Astrocyte (in vitro differentiated cells and primary cell): ENCODE data around the gene ASB18. TPM values are rescaled to one million over a fixed set of nuclear protein-coding genes. Genes with fewer than 3 reads are reported as not detected.

Experiments
- DNase-seq: peaks from one replicate; pipeline ENCODE4 v3.0.0-alpha.2; 2010; ENCODE audit warnings: low read depth
- FAIRE-seq: peaks from 2 replicates; lab custom pipeline; 2011; peaks lifted over from hg19 to GRCh38; lab: Jason Lieb, UNC
- H2AFZ ChIP-seq: 2 replicates; pipeline ENCODE4 v1.6.0; 2012; ENCODE audit warnings: low read depth, low read length, inconsistent platforms
- H3K27ac ChIP-seq: 2 replicates; pipeline ENCODE4 v1.5.1; 2011; ENCODE audit warnings: low read depth, low read length, inconsistent platforms
- H3K27me3 ChIP-seq: 2 replicates; pipeline ENCODE4 v1.6.0; 2011; ENCODE audit warnings: low read length, inconsistent platforms; ENCODE audit not compliant: insufficient read depth
- H3K36me3 ChIP-seq: 2 replicates; pipeline ENCODE4 v1.5.1; 2011; ENCODE audit warnings: low read length, inconsistent platforms; ENCODE audit not compliant: insufficient read depth
- H3K4me1 ChIP-seq: 2 replicates; pipeline ENCODE4 v1.5.1; 2011; ENCODE audit warnings: low read length, inconsistent platforms; ENCODE audit not compliant: insufficient read depth
- H3K4me2 ChIP-seq: 2 replicates; pipeline ENCODE4 v1.6.0; 2012; ENCODE audit warnings: low read length, inconsistent platforms
- H3K4me3 ChIP-seq: 2 replicates; pipeline ENCODE4 v1.5.1; 2011; ENCODE audit warnings: low read depth, mild to moderate bottlenecking, low read length, inconsistent platforms; ENCODE audit not compliant: insufficient read depth
- H3K79me2 ChIP-seq: 2 replicates; pipeline ENCODE4 v1.6.0; 2012; ENCODE audit warnings: mild to moderate bottlenecking, low read length, inconsistent platforms; ENCODE audit not compliant: insufficient read depth
- H3K9ac ChIP-seq: 2 replicates; pipeline ENCODE4 v1.6.0; 2012; ENCODE audit warnings: mild to moderate bottlenecking, low read length, inconsistent platforms
- H3K9me3 ChIP-seq: 2 replicates; pipeline ENCODE4 v1.5.1; 2012; ENCODE audit warnings: low read depth, mild to moderate bottlenecking, low read length, inconsistent platforms; ENCODE audit not compliant: insufficient read depth
- H4K20me1 ChIP-seq: 2 replicates; pipeline ENCODE4 v1.6.0; 2012; ENCODE audit warnings: low read length, inconsistent platforms; ENCODE audit not compliant: insufficient read depth
- H3K27ac Mint-ChIP-seq: one replicate; pipeline ENCODE4 v1.8.0; 2021; ENCODE audit warnings: mild to moderate bottlenecking, mixed read lengths; ENCODE audit not compliant: unreplicated experiment
- H3K27me3 Mint-ChIP-seq: one replicate; pipeline ENCODE4 v1.8.0; 2021; ENCODE audit warnings: low read depth, mixed read lengths; ENCODE audit not compliant: unreplicated experiment
- H3K36me3 Mint-ChIP-seq: one replicate; pipeline ENCODE4 v1.8.0; 2021; ENCODE audit warnings: low read depth, mixed read lengths; ENCODE audit not compliant: unreplicated experiment
- H3K4me1 Mint-ChIP-seq: one replicate; pipeline ENCODE4 v1.8.0; 2021; ENCODE audit warnings: low read depth, mixed read lengths; ENCODE audit not compliant: unreplicated experiment
- H3K4me3 Mint-ChIP-seq: one replicate; pipeline ENCODE4 v1.8.0; 2021; ENCODE audit warnings: mild to moderate bottlenecking, moderate library complexity, mixed read lengths; ENCODE audit not compliant: unreplicated experiment
- H3K9me3 Mint-ChIP-seq: one replicate; pipeline ENCODE4 v1.8.0; 2021; ENCODE audit warnings: mild to moderate bottlenecking, mixed read lengths; ENCODE audit not compliant: unreplicated experiment
- EZH2 ChIP-seq: IDR thresholded peaks from 2 replicates; pipeline ENCODE4 v1.6.1; 2012; ENCODE audit warnings: mild to moderate bottlenecking, low read length, inconsistent platforms; ENCODE audit not compliant: insufficient read depth
- total RNA-seq: library from RNA; stranded (reverse); gene quantifications from 2 replicates; pipeline ENCODE4 v1.2.1, GENCODE V29; 2021
- TF ChIP-seq, protein P1 (sequence below): IDR thresholded peaks from 2 replicates; pipeline ENCODE4 v1.5.1; 2011; ENCODE audit warnings: low read depth, mild to moderate bottlenecking, inconsistent platforms, low read length, moderate library complexity; ENCODE audit not compliant: insufficient read depth

ASB18 gene
- total RNA-seq, 1 donor from 2014 or later = not detected

DNA sequence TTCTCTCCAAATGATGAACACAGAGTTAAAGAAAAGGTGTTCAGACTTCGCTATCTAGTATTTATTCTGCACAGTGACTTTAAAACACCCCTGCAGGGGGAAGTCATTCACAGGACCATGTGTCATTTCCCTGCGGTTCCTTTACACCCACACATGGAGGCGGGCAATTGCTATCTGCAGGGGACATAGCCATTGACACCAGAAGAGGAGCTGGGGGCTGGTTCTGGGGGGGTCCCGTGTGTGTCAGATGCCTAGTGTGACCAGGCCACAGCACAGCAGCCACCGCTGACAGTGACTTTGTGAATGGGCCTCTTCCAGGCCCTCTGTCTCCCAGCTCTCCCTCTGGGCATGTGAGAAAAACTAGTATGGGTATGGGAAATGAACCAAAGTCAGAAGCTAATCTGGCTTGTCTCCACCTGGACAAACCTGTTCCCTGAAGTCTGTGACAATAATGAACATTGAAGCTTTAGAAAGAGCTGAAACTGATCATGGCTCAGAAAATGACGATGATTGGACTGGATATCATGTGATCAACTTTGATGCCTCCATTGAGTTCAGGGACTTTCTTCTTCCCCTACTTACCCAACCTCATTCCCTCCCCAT lies 88.6 kb downstream of the ASB18 start:
- Histone ChIP-seq H3K4me2 (peak overlapping the region; percentile 61), H3K79me2 (no peaks in the 10 kb centered on the region), H3K36me3 (no peaks in the 10 kb centered on the region), H3K4me3 (no peak overlapping the region), H3K27ac (peak overlapping the region; percentile 28), H3K27me3 (peaks cover 29% of the 10 kb centered on the region), H4K20me1 (no peaks in the 10 kb centered on the region), H3K4me1 (peaks cover 49% of the 10 kb centered on the region), H3K9me3 (no peaks in the 10 kb centered on the region), H2AFZ (no peak overlapping the region), H3K9ac (peak overlapping the region; percentile 14)
- H3K4me3 Mint-ChIP-seq = no peak overlapping the region
- H3K27ac Mint-ChIP-seq = no peak overlapping the region
- H3K36me3 Mint-ChIP-seq = no peaks in the 10 kb centered on the region
- H3K9me3 Mint-ChIP-seq = peaks cover 17% of the 10 kb centered on the region
- peaks cover 25% of the 10 kb centered on the region for H3K27me3 Mint-ChIP-seq
- DNase-seq (no peak), FAIRE-seq (no peak)
- H3K4me1 Mint-ChIP-seq = peaks cover 14% of the 10 kb centered on the region
- TF ChIP-seq, protein P1, sequence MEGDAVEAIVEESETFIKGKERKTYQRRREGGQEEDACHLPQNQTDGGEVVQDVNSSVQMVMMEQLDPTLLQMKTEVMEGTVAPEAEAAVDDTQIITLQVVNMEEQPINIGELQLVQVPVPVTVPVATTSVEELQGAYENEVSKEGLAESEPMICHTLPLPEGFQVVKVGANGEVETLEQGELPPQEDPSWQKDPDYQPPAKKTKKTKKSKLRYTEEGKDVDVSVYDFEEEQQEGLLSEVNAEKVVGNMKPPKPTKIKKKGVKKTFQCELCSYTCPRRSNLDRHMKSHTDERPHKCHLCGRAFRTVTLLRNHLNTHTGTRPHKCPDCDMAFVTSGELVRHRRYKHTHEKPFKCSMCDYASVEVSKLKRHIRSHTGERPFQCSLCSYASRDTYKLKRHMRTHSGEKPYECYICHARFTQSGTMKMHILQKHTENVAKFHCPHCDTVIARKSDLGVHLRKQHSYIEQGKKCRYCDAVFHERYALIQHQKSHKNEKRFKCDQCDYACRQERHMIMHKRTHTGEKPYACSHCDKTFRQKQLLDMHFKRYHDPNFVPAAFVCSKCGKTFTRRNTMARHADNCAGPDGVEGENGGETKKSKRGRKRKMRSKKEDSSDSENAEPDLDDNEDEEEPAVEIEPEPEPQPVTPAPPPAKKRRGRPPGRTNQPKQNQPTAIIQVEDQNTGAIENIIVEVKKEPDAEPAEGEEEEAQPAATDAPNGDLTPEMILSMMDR = no peak
- no peak for TF ChIP-seq EZH2

GRCh38 chr2:236173729-236174607 lies 90.2 kb downstream of the ASB18 start:
- Mint-ChIP-seq H3K9me3 (peaks cover 29% of the 10 kb centered on the region), H3K4me1 (peaks cover 10% of the 10 kb centered on the region), H3K4me3 (peak overlapping the region; percentile 20), H3K36me3 (peaks cover 3% of the 10 kb centered on the region), H3K27me3 (peaks cover 42% of the 10 kb centered on the region), H3K27ac (peak overlapping the region; percentile 53)
- FAIRE-seq = no peak
- Histone ChIP-seq H2AFZ (no peak overlapping the region), H3K4me2 (peak overlapping the region; percentile 61), H3K9me3 (no peaks in the 10 kb centered on the region), H3K4me1 (peaks cover 33% of the 10 kb centered on the region), H3K27me3 (peaks cover 46% of the 10 kb centered on the region), H3K36me3 (no peaks in the 10 kb centered on the region), H3K9ac (peak overlapping the region; percentile 17), H3K79me2 (no peaks in the 10 kb centered on the region), H4K20me1 (no peaks in the 10 kb centered on the region), H3K4me3 (no peak overlapping the region), H3K27ac (peak overlapping the region; percentile 65)
- DNase-seq = no peak
- TF ChIP-seq, protein P1 = no peak
